Glutamatergic neuron (in vitro differentiated cells): ENCODE results near the gene RLN2. TPM values are rescaled to one million over a fixed set of nuclear protein-coding genes. Genes with fewer than 3 reads are reported as not detected.
A peak's percentile ranks its signal among the peaks of the same experiment; 100 is the strongest.
"Not testable (repeated sequence)": the region's sequence is repeated elsewhere in the genome, so short reads cannot be mapped to it uniquely, and the experiment has no call there.

ENCODE experiments used
- DNase-seq: peaks from one replicate; pipeline ENCODE4 v3.0.0; 2022
- H3K27ac Mint-ChIP-seq: one replicate; pipeline ENCODE4 v1.8.0; 2020; ENCODE audit warnings: mild to moderate bottlenecking, mixed read lengths, inconsistent platforms; ENCODE audit not compliant: unreplicated experiment
- H3K27me3 Mint-ChIP-seq: one replicate; pipeline ENCODE4 v1.8.0; 2020; ENCODE audit warnings: mild to moderate bottlenecking, moderate library complexity, mixed read lengths, inconsistent platforms; ENCODE audit not compliant: unreplicated experiment
- H3K36me3 Mint-ChIP-seq: one replicate; pipeline ENCODE4 v1.8.0; 2020; ENCODE audit warnings: mild to moderate bottlenecking, mixed read lengths, inconsistent platforms; ENCODE audit not compliant: unreplicated experiment
- H3K4me1 Mint-ChIP-seq: one replicate; pipeline ENCODE4 v1.8.0; 2020; ENCODE audit warnings: mild to moderate bottlenecking, low read depth, mixed read lengths, inconsistent platforms; ENCODE audit not compliant: unreplicated experiment
- H3K4me3 Mint-ChIP-seq: one replicate; pipeline ENCODE4 v1.8.0; 2020; ENCODE audit warnings: mild to moderate bottlenecking, mixed read lengths, inconsistent platforms; ENCODE audit not compliant: unreplicated experiment
- H3K9me3 Mint-ChIP-seq: one replicate; pipeline ENCODE4 v1.8.0; 2020; ENCODE audit warnings: mild to moderate bottlenecking, moderate library complexity, mixed read lengths, inconsistent platforms; ENCODE audit not compliant: unreplicated experiment
- total RNA-seq: library from RNA; stranded (reverse); fragmentation: NEBNext Ultra II Directional; extraction: Animal tissue kit (Norgen Biotek cat#: 25700); gene quantifications from one replicate; pipeline ENCODE4 v1.2.1, GENCODE V29; 2021; ENCODE audit not compliant: unreplicated experiment
- TF ChIP-seq, protein P1 (sequence below): fragments of 200-600 bp; sonication (generic); IDR thresholded peaks from one replicate; pipeline ENCODE4 v1.5.0; 2021; ENCODE audit not compliant: partially characterized antibody, unreplicated experiment

RLN2 gene
- total RNA-seq, 1 donor from 2014 or later: not detected

DNA sequence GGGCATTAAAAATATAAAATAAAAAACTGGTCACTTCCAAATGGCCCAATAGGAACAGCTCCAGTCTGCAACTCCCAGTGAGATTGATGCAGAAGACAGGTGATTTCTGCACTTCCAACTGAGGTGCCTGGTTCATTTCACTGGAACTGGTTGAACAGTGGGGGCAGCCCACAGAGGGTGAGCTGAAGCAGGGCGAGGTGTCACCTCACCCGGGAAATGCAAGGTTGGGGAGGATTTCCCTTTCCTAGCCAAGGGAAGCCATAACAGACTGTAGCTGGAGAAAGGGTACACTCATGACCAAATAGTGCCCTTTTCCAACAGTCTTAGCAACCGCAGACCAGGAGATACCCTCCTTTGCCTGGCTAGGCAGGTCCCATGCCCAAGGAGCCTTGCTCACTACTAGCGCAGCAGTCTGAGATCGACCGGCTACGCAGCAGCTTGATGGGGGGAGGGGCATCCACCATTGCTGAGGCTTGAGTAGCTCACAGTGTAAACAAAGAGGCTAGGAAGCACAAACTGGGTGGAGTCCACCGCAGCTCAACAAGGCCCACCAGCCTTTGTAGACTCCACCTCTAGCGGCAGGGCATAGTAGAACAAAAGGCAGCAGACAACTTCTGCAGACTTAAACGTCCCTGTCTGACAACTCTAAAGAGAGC is 22.5 kb upstream of the RLN2 start:
- Mint-ChIP-seq H3K36me3 (peaks cover 7% of the 10 kb centered on the region), H3K27ac (no peak overlapping the region), H3K4me1 (no peaks in the 10 kb centered on the region), H3K9me3 (peaks cover 7% of the 10 kb centered on the region), H3K4me3 (no peak overlapping the region), H3K27me3 (no peaks in the 10 kb centered on the region)
- peak; percentile 73 for DNase-seq
- TF ChIP-seq, protein P1, sequence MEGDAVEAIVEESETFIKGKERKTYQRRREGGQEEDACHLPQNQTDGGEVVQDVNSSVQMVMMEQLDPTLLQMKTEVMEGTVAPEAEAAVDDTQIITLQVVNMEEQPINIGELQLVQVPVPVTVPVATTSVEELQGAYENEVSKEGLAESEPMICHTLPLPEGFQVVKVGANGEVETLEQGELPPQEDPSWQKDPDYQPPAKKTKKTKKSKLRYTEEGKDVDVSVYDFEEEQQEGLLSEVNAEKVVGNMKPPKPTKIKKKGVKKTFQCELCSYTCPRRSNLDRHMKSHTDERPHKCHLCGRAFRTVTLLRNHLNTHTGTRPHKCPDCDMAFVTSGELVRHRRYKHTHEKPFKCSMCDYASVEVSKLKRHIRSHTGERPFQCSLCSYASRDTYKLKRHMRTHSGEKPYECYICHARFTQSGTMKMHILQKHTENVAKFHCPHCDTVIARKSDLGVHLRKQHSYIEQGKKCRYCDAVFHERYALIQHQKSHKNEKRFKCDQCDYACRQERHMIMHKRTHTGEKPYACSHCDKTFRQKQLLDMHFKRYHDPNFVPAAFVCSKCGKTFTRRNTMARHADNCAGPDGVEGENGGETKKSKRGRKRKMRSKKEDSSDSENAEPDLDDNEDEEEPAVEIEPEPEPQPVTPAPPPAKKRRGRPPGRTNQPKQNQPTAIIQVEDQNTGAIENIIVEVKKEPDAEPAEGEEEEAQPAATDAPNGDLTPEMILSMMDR: no peak

DNA sequence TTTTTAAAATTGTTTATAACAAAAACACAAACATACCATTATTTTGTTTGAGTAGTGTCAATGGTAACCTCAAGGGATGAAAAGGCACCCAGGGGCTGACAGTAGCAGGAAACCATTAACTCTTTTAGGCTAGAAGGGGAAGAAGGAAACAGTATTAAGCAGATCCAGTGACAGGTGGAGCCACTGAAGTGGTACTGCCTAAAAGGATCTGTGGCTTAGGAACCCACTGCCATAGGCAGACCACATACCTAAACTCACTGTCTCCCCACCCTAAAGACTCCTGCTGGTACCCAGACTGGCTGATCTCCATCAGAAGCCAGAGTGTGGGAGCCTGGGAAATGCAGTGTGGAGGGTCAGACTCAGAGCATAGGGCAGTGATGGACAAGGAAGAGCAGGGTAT is 21.7 kb upstream of the RLN2 start:
- H3K27me3 Mint-ChIP-seq: no peaks in the 10 kb centered on the region
- H3K4me3 Mint-ChIP-seq: no peak overlapping the region
- no peaks in the 10 kb centered on the region for H3K4me1 Mint-ChIP-seq
- no peak overlapping the region for H3K27ac Mint-ChIP-seq
- H3K36me3 Mint-ChIP-seq: peaks cover 7% of the 10 kb centered on the region
- TF ChIP-seq, protein P1: no peak
- DNase-seq: no peak
- peaks cover 7% of the 10 kb centered on the region for H3K9me3 Mint-ChIP-seq

DNA sequence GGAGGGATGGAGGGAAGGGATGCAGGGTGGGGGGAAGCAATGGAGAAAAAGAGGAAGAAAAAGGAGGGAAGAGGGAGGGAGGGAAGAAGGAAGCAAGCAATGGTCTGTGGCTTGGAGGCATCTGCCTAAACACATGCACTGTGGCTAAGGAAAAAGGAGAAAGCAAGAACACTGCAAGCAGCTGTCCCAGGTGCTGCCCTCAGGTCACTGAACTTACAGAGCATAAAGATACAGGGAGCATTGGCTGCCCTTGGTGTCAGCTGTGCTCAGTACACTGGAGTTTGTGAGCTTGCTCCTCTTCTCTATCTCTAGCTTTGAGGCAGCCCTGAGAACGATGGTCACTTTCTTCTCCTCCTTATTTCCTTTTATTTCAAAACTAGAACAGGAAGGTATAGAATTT is 17.1 kb upstream of the RLN2 start:
- DNase-seq: not testable (repeated sequence)

DNA sequence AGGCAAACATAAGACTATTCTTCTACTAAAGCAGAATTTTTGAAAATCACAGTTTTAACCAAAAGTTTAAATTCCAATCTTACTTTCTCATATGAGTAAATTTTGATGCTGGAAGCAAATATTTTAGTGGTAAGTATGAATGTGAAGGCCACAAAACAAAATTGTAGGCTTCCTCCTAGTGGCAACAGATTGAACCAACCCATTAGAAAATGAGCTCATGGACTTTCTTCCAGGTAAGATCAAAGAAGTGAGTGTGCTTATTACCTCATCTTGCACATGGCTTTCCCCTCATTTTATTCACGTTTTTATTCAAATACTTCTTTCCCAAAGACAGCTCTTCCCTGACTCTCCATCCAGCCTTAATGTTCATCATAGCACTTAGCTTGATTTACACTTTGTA is 16.5 kb upstream of the RLN2 start:
- H3K9me3 Mint-ChIP-seq: no peaks in the 10 kb centered on the region
- H3K4me3 Mint-ChIP-seq: no peak overlapping the region
- H3K4me1 Mint-ChIP-seq: no peaks in the 10 kb centered on the region
- no peaks in the 10 kb centered on the region for H3K36me3 Mint-ChIP-seq
- no peaks in the 10 kb centered on the region for H3K27me3 Mint-ChIP-seq
- DNase-seq: no peak
- TF ChIP-seq, protein P1: peak; percentile 26
- H3K27ac Mint-ChIP-seq: no peak overlapping the region

More for the DNA sequence above, 17.1 kb upstream of the RLN2 start:
- not testable (repeated sequence) for H3K4me1 Mint-ChIP-seq, H3K4me3 Mint-ChIP-seq, H3K36me3 Mint-ChIP-seq, H3K27ac Mint-ChIP-seq, H3K9me3 Mint-ChIP-seq, H3K27me3 Mint-ChIP-seq

DNA sequence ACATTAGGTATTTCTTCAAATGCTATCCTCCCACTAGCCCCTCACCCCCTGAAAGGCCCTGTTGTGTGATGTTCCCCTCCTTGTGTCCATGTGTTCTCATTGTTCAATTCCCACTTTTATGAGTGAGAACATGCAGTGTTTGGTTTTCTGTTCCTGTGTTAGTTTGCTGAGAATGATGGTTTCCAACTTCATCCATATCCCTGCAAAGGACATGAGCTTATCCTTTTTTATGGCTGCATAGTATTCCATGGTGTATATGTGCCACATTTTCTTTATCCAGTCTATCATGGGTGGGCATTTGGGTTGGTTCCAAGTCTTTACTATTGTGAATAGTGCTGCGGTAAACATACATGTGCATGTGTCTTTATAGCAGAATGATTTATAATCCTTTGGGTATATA is 11.9 kb upstream of the RLN2 start:
- H3K27ac Mint-ChIP-seq, H3K9me3 Mint-ChIP-seq, H3K36me3 Mint-ChIP-seq, H3K4me3 Mint-ChIP-seq, DNase-seq, H3K27me3 Mint-ChIP-seq, H3K4me1 Mint-ChIP-seq: not testable (repeated sequence)

DNA sequence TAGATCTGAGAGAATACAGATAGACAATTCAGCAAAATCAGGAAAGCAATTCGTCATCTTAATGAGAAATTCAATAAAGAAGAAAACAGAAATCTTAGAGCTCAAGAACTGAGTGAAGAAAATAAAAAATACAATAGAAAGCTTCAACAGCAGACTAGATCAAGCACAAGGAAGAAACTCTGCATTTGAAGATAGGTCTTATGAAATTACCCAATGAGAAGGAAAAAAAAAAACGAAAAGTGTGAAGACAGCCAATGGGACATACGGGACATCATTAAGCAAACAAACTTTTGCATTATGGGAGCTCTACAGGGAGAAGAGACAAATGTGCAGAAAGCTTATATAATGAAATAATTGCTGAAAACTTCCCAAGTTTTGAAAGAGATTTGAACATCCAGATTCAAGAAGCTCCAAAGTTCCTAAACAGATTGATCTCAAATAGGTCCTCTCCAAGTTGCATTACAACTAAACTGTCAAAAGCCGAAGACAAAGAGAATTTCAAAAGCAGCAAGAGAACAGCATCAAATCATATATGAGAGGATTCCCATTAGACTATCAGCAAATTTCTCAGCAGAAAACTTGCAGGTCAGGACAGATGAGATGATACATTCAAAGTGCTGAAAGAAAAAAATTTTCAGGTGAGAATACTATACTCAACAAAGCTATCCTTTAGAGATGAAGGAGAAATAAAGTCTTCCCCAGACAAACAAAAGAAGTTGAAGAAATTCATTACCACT is 10.8 kb upstream of the RLN2 start:
- TF ChIP-seq, protein P1: no peak
- Mint-ChIP-seq H3K9me3 (peaks cover 4% of the 10 kb centered on the region), H3K4me3 (no peak overlapping the region), H3K4me1 (no peaks in the 10 kb centered on the region), H3K27ac (no peak overlapping the region), H3K36me3 (peaks cover 8% of the 10 kb centered on the region), H3K27me3 (no peaks in the 10 kb centered on the region)
- DNase-seq: no peak
